Measurements from ENCODE around the gene MT1H. TPM values are rescaled to one million over a fixed set of nuclear protein-coding genes. Genes with fewer than 3 reads are reported as not detected.
"Not testable (repeated sequence)": the region's sequence is repeated elsewhere in the genome, so short reads cannot be mapped to it uniquely, and the experiment has no call there.

MT1H gene
- total RNA-seq, 2 donors from 2014 or later = not detected

- ATAC-seq = no peak
- intact Hi-C loops (cut with DNase I) = loop anchor here (2.0 to 10.0 kb wide), 4 partner anchors 99 to 187 kb away; no protein-coding TSS in a partner anchor
- no peak for DNase-seq
Observed at GRCh38 chr16:56701534-56701933, 31.9 kb downstream of the MT1H start.

GRCh38 chr16:56702836-56703235, 33.2 kb downstream of the MT1H start:
- intact Hi-C loops (cut with DNase I) = loop anchor here (1.0 to 10.0 kb wide), 5 partner anchors 29 to 128 kb away; no protein-coding TSS in a partner anchor

GRCh38 chr16:56708525-56709442, 39.2 kb downstream of the MT1H start:
- ATAC-seq (peak in 1 of 2 donors; percentile 34), DNase-seq (no peak)
- intact Hi-C loops (cut with DNase I) = loop anchor here in 1 of 2 donors (10.0 kb wide), 1 partner anchor 134 kb away; no protein-coding TSS in a partner anchor

More at GRCh38 chr16:56702836-56703235, 33.2 kb downstream of the MT1H start:
- no peak for DNase-seq
- ATAC-seq = no peak

DNA sequence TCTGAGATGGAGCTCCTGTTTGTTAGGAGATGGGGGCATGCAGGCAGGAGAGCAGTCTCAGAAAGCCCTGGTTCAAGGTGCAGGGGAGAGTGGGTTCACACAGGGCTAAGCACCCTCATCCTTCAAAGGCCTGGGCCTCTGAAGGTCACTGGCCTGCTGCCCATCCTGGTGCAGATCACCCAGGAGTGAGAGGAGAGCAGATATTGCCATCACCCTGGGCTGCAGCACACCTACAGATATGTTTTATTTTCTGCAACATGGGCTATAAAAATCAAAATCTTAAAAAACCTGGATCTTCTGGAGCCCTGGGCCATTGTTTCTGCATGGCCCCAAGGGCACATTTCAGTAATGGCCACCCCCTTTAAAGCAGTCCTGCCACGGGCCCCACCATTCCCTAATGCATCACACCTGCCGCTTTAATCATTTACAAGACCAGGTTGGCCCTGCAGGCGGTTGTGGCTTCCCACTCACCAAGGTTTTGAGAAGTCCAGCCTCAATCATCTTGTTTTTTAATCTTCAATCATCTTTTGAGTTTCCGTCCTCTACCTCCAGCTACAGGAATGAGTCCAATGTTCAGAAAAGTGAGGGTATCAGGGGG, 39.9 kb downstream of the MT1H start:
- no peak for ATAC-seq
- intact Hi-C loops (cut with DNase I) = loop anchor here in 1 of 2 donors (10.0 kb wide), 1 partner anchor 135 kb away; no protein-coding TSS in a partner anchor

DNA sequence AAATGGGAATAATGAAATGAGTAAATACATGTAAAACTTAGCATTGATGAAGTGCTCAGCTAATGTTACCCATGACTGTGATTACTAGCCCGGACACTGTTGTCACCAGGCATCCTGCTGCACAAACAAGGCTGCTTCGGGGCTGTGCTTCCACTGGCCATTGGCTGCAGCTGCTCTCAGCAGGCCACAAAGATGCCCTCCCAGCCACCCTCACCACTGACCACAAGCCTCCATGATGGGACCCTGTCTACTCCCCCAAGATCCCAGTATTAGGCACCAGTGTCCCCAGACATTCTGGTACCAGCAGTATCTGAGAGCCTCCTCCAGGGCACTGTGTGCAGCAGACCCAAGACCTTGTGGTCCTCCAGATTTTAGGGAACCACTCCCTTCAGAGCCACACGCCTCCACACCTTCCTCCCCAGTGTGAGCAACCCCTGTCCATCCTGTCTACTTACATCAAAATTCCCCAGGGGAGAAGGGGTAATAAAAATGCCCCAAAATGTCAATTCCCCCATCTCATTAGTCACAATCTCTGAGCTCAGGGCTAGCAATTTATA, 40.6 kb downstream of the MT1H start:
- no peak for ATAC-seq
- intact Hi-C loops (cut with DNase I) = no loop called here
- no peak for DNase-seq

More for the DNA sequence above, 39.9 kb downstream of the MT1H start:
- no peak for DNase-seq

- ATAC-seq (no peak), DNase-seq (no peak)
- intact Hi-C loops (cut with DNase I) = no loop called here
Observed at GRCh38 chr16:56711862-56712261, 42.2 kb downstream of the MT1H start.

DNA sequence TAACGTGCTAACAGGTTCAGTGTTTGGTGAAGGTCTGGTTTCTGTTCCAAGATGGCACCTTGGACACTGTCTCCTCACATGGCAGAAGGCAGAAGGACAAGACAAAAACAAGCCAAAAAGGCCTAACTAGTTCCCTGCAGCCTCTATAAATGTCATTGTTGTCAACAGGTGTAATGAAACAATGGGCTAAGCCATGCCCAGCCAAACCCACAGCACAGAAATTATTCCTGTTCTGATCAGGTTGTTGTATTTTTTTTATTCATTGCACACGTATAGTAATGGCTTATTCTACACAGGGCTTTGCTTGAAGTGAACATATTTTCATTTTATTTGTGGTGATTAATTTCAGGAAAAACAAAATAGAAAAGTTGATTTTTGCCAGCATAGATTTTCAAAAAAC, 44.2 kb downstream of the MT1H start:
- ATAC-seq (no peak), DNase-seq (no peak)
- intact Hi-C loops (cut with DNase I) = no loop called here

DNA sequence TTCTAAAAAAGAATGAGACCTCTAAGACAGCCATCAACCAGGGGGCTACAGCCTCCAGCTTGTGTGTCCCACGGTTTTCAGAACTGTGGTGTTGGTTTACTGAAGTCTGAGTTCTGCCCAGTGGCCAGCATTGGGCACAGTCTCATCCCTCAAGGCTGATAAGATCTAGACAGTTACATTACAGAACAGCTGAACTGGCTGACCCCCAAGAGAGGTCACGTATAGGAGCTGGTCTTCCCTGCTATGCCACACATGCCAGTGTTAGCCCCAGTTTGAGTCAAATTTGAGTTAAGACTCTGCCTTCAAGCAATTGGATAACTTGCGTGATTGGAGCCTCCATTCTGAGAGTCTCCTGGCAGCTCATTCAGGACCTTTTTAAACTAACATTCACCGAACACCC, 45.5 kb downstream of the MT1H start:
- ATAC-seq (no peak), DNase-seq (no peak)
- intact Hi-C loops (cut with DNase I) = no loop called here

GRCh38 chr16:56716761-56717160, 47.1 kb downstream of the MT1H start:
- no peak for ATAC-seq
- DNase-seq = no peak
- intact Hi-C loops (cut with DNase I) = no loop called here

DNA sequence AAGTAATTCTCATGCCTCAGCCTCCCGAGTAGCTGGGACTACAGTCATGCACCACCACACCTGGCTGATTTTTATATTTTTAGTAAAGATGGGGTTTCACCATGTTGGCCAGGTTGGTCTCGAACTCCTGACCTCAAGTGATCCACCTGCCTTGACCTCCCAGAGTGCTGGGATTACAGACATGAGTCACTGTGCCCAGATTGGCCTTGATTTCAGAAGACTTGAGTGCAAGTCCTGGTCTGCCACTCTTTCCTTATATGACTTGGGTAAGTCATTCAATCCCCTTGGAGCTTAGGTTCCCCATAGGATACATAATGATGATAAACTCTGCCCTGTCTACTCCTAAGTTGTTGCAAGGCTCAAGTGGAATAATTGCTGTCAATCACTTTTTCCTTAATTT, 47.9 kb downstream of the MT1H start:
- DNase-seq; intact Hi-C loops (cut with DNase I); ATAC-seq: not testable (repeated sequence)

Other genes with a start within 250 kb of the MT1H start
- 10 to 100 TPM; 78.6 to 94.4 TPM for gene AMFR, start 244.3 kb upstream of the MT1H start, total RNA-seq
- 10 to 100 TPM; 66.2 to 77.8 TPM for gene NUDT21, start 218.5 kb upstream of the MT1H start, total RNA-seq
- 10 to 100 TPM; 22.6 to 40.1 TPM for gene OGFOD1, start 218.3 kb upstream of the MT1H start, total RNA-seq
- 10 to 100 TPM; 39.4 to 55.0 TPM for gene BBS2, start 149.8 kb upstream of the MT1H start, total RNA-seq
- gene MT4, start 104.7 kb upstream of the MT1H start, total RNA-seq = not detected
- 10 to 100 TPM in 1 of 2 donors, 1 to 10 TPM in 1; 8.2 to 11.5 TPM for gene MT3, start 80.3 kb upstream of the MT1H start, total RNA-seq
- 100 to 1,000 TPM; 147 to 411 TPM for gene MT2A, start 61.2 kb upstream of the MT1H start, total RNA-seq
- 100 to 1,000 TPM in 1 of 2 donors, 10 to 100 TPM in 1; 84.7 to 114 TPM for gene MT1E, start 44.0 kb upstream of the MT1H start, total RNA-seq
- 10 to 100 TPM; 15.2 to 50.8 TPM for gene MT1M, start 37.2 kb upstream of the MT1H start, total RNA-seq
- 100 to 1,000 TPM in 1 of 2 donors, 10 to 100 TPM in 1; 19.0 to 104 TPM for gene MT1A, start 31.1 kb upstream of the MT1H start, total RNA-seq
- not detected for gene MT1B, start 17.9 kb upstream of the MT1H start, total RNA-seq
- gene MT1F, start 11.9 kb upstream of the MT1H start, total RNA-seq = 1 to 10 TPM; 6.7 to 7.9 TPM
- 1 to 10 TPM; 3.6 to 5.1 TPM for gene MT1G, start 1.7 kb upstream of the MT1H start, total RNA-seq
- gene MT1X, start 12.7 kb downstream of the MT1H start, total RNA-seq = 100 to 1,000 TPM; 104 to 336 TPM
- 10 to 100 TPM; 29.9 to 38.6 TPM for gene NUP93, start 60.3 kb downstream of the MT1H start, total RNA-seq
- gene SLC12A3, start 195.4 kb downstream of the MT1H start, total RNA-seq = not detected

All from left cardiac atrium (tissue), 4 donors.